ENCODE measurements around the gene BRD4.

The BRD4 gene

DNA sequence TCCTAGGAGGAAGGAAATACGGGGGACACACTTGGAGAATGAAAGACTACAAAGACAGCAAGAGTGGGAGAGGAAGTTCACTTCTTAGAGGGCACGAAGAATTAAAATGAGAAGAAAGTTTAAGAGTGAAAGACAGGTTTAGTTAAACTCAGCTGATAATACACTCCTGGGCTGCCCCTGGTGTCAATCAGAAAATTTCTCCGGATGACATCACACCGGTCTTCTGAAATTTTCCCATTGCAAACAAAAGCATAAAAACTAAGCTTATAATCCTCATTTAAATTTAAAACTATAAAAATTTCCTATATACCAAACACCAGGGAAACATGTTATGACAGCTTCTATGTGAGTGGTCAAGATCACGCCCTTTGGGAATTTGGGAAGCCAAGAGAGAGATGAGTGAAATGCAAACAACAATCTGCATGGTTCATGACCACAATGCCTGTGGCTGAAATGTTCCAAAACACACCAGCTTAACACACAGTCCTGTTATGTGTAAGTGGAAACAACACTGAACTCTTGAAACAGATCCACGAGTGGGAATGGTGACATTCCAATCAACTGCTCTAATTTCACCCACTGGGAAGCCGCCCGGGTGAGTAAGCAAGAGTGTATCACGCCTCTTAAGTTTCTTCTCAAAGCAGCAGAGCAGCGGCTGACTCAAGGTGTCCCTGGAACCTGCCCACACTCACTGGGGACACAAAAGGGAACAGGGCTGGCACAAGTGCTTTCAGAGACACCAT lies 49.0 kb downstream of the BRD4 start:
- TF ChIP-seq, protein P1, sequence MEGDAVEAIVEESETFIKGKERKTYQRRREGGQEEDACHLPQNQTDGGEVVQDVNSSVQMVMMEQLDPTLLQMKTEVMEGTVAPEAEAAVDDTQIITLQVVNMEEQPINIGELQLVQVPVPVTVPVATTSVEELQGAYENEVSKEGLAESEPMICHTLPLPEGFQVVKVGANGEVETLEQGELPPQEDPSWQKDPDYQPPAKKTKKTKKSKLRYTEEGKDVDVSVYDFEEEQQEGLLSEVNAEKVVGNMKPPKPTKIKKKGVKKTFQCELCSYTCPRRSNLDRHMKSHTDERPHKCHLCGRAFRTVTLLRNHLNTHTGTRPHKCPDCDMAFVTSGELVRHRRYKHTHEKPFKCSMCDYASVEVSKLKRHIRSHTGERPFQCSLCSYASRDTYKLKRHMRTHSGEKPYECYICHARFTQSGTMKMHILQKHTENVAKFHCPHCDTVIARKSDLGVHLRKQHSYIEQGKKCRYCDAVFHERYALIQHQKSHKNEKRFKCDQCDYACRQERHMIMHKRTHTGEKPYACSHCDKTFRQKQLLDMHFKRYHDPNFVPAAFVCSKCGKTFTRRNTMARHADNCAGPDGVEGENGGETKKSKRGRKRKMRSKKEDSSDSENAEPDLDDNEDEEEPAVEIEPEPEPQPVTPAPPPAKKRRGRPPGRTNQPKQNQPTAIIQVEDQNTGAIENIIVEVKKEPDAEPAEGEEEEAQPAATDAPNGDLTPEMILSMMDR (conservative IDR thresholded peaks at IDR 0.05; ENCODE audit: control insufficient read depth, insufficient read depth, low read depth, low read length), result no peak
- H3K4me3 ChIP-seq (ENCODE audit: control insufficient read depth, low read depth, low read length), result no peak overlapping the region
- peak; percentile 71 for DNase-seq (ENCODE audit: low read depth)

DNA sequence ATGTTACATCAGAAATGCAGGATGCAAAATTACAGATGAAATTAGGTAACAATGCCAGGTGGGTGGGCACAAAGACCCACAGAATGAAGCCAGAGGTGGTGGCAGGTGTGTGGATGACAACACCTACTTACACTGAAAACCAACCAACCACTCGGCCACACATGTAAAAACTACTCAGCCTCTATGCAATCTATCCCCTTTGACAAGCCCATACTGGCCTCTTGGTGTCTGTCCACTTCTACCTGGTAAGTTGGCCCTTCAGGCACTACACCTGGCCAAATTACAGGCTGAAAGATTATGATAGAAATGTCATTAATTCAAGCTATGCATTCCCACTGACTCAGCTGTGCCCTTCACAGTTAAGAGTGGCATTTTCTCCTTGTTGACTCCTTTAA lies 50.0 kb downstream of the BRD4 start:
- TF ChIP-seq, protein P1 (conservative IDR thresholded peaks at IDR 0.05; ENCODE audit: control insufficient read depth, insufficient read depth, low read depth, low read length), result no peak
- DNase-seq (ENCODE audit: low read depth), result no peak
- H3K4me3 ChIP-seq (ENCODE audit: control insufficient read depth, low read depth, low read length), result no peak overlapping the region

DNA sequence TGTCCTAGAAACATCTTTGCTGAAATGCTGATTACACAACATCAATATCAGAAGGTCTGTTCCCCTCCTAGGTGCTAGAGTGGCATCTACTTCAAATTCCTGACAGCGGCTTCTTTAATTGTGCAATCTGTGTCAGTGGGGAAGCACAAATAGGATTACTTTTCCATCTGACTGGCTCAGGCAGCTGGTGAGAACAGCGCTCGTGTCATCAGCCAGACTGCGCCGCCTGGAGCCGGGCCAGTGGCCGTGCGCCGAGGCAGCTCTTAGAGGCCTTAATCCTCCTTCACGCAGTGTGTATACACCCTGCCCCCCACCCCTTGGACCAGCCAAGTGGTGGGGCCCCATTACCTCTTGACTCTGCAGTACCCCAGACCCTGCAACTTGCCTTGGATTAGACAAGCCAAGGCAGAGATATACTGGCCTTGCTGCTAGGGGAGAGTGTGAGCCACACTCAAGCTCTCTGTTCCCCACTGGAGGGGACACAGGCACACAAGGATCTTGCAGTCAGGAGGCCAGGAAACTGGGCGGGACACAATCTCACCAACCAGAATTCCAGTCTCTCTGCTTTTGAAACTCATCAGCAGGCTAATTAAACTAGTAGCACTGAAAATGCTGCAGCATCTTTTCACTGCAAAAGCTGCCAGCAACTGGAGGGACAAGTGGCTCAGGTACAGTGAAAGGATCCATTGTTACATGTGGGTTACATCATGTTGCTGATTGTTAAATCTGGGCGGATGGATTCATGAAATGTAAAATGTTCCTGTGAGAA lies 51.2 kb downstream of the BRD4 start:
- H3K4me3 ChIP-seq (ENCODE audit: control insufficient read depth, low read depth, low read length), result no peak overlapping the region
- DNase-seq (ENCODE audit: low read depth), result peak; percentile 88
- TF ChIP-seq, protein P1 (conservative IDR thresholded peaks at IDR 0.05; ENCODE audit: control insufficient read depth, insufficient read depth, low read depth, low read length), result peak; percentile 16

DNA sequence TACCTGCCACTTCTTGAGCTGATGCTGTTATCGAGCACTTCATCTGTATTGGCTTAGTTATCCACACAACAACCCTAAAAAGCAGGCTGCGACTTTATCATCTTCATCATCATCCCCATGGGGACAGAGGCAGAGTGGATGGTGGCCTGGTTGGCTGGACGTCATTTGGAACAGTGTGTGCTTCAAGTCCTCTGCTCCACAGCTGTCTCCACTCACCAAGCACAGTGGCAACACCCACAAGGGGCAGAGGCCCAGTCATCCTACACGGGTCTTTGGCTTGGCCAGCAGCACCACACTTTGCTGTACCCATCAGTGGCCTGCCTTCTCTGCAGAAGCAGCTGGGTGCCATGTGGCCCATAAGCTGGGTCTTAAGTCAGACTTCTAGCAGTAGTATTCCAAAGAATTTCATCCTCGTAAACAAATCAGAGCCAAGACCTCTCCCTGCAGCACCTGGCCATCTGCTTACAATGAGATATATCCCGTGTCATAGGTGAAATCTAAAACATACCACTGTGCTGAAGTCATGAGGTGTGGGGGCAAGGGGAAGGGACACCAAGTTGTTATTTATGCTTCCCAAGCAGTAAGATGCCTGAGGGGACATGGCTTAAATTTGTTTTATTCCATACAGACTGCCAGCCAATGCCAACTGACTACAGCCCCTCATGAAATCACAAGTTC lies 52.2 kb downstream of the BRD4 start:
- TF ChIP-seq, protein P1 (conservative IDR thresholded peaks at IDR 0.05; ENCODE audit: control insufficient read depth, insufficient read depth, low read depth, low read length), result no peak
- no peak for DNase-seq (ENCODE audit: low read depth)
- H3K4me3 ChIP-seq (ENCODE audit: control insufficient read depth, low read depth, low read length), result no peak overlapping the region

DNA sequence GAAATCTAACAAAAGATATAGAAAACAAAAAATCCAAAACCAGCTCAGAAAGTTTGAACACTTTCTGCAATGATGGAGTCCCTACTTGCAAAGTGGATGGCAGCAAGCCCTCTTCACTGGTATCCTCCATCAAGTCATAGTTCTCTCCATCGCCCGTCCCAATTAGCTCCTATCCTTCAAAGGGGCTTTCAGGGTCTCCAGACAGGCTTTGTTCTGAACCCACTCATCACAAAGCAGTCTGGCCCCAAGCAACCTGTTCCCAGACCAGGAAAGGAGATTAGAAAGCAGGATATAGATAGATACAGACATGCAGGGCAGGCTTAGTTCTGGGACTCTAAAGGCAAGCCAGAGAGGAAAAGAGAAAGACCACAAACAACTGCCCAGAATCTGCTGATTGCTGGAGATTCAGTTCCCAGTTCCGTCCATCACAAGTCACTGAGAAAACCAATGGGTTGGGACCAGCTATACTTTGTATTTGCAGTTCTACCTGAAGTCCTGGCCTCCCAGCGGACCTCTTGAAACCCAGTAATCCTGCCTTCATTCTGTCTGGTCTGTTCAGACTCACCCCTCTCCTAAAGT lies 52.9 kb downstream of the BRD4 start:
- no peak for DNase-seq (ENCODE audit: low read depth)
- no peak overlapping the region for H3K4me3 ChIP-seq (ENCODE audit: control insufficient read depth, low read depth, low read length)
- TF ChIP-seq, protein P1 (conservative IDR thresholded peaks at IDR 0.05; ENCODE audit: control insufficient read depth, insufficient read depth, low read depth, low read length), result no peak

DNA sequence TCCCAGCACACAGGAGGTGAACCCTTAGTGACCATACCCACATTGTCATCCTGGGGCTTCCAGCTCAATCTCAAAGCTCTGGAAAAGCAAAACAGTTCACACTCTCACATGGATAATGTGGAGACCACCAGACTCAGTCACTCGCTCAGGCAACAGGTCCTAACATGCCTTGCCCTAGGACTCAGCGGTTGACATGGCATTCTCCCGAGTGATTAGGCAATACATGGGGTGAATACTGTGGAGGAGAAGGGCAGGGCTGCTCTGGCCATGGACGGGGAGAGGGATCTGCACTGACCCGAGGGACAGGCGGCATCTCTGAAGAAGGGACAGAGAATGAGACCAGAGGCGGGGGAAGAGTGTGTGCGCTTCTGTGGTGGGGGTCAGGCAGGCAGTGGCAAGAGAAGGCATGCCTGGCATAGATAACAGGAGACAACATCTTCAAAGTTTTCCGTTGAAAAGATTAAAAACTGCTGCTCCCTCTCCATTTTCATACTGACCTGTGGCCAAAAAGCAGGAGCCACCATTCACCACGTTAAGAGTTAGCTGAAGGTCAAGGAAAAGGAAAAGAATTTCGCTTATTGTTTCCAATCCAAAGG lies 55.6 kb downstream of the BRD4 start:
- TF ChIP-seq, protein P1 (conservative IDR thresholded peaks at IDR 0.05; ENCODE audit: control insufficient read depth, insufficient read depth, low read depth, low read length), result no peak
- DNase-seq (ENCODE audit: low read depth), result no peak
- H3K4me3 ChIP-seq (ENCODE audit: control insufficient read depth, low read depth, low read length), result no peak overlapping the region

All from fibroblast of mammary gland (primary cell).